NCI-H1930 (cell line): Measurements from ENCODE around the gene ABCA2.

ENCODE experiments used
- DNase-seq, 2 experiments: peaks; one replicate each; lab custom pipeline; 2025; lab: John Stamatoyannopoulos, UW

Gene ABCA2

DNA sequence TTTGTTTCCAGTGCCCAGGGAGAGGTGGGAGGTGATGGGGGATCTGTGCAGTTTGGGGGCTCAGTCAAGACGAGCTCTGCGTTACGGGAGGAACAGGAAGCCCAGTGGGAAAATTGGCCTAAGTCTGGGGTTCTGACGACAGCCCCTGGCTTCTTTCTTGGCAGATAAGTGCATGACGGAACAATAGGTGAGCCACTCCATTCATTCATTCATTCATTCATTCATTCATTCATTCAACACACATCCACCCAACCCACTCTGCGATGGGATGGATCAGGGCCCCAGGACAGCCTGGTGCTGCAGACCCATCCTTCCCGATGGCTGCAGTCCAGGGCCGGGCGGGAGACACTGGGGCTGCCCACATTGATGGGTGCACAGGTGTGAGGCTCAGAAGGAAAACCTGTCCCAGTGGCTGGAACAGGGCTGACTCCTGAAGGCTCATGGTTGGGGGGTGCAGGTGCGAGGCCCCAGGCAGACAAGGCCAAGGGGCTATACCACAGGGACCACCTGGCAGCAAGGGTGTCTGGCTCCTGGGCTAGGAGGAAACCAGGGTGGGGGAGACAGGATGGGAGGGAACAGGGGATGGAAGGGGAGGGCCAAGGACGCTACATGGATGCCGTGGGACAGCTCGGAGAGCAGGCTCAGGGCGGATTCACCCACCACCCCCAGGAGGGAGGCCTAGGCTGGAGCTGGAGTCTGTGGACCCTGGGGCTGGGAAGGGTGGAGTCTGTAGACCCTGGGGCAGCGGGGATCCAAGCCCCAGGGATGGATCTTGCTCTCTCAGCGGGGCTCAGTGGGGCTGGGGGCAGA, 47.2 kb downstream of the ABCA2 start:
- no peak for DNase-seq

DNA sequence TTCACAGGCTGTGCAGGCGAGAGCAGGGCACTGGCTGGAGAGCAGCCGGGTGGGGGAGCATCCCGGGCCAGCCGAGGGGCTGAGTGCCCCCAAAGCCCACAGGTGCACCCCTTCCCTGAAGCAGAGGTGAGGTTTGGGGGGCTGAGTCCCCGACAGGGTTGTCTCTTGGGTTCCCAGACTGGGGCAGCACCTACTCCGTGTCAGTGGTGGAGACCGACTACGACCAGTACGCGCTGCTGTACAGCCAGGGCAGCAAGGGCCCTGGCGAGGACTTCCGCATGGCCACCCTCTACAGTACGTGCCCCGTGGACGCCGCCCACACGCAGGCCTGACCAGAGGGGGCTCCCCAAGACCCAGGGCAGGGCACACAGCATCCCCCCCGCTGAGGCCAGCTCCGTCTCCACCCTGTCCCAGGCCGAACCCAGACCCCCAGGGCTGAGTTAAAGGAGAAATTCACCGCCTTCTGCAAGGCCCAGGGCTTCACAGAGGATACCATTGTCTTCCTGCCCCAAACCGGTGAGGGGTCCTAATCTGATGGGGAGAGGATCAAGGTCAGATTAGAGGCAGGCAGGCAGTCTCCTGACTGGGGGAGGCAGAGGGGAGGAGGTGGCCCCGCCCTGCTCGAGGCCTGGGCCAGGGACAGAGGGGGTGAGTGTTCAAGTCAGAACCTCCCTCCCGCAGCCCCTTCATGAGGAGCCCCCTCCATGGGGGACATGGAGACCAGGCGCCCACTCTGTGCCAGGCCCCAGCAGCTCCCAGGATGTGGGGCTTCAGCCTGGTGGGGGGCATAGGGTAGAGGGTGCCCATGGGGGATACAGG, 48.1 kb downstream of the ABCA2 start:
- DNase-seq, result no peak

DNA sequence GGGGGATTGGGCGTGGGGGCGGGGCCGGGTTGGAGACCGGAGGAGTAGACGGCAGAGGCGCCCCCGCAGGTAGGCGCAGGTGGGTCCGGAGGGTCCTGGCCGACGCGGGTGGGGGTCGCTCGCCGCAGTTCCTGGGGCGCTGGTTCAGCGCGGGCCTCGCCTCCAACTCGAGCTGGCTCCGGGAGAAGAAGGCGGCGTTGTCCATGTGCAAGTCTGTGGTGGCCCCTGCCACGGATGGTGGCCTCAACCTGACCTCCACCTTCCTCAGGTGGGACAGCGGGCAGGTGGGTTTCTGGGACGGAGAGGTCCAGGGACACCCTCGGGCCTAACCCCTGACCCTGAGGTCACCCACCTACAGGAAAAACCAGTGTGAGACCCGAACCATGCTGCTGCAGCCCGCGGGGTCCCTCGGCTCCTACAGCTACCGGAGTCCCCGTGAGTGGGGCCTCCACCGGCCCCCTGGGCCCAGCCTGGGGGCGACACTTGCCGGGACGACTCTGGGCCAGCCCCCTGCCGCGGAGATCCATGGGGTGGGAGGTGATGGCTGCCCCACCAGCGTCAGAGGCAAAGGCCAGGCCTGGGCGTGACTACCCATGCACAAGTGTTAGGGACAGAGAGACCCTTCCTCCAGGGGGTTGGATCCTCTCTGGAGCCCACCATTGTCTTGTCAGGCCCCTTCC, 49.0 kb downstream of the ABCA2 start:
- DNase-seq, result no peak

DNA sequence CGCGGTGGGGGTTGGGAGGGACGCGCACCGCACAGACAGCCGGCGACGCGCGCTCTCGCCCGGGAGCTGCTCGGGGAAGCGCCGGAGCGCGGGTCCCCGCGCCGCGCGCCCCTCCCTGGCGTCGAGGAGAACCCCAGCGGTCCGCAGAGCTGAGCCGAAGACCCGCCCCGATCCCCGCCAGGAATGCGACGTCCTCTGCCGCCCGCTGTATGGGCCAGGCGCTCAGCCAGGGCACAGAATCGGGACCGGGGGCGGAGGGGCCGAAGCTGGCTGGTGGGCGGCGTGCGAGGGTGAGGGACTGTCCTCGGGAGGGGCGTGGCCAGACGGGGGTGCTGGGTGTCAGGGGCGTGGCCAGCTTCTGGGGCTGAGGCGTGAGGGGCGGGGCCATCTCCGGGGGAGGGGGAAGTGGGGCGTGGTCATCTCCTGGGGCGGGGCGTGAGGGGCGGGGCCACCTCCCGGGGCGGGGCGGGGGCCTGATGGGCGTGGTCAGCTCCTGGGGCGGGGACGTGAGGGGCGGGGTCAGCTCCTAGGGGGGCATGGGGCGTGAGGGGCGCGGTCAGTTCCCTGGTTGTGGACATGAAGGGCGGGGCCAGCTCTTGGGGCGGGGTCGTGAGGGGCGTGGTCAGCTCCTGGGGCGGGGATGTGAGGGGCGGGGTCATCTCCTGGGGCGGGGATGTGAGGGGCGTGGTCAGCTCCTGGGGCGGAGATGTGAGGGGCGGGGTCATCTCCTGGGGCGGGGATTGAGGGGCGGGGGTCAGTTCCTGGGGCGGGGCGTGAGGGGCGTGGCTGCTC, 49.8 kb downstream of the ABCA2 start:
- DNase-seq, result peak; percentile 61 to 66

DNA sequence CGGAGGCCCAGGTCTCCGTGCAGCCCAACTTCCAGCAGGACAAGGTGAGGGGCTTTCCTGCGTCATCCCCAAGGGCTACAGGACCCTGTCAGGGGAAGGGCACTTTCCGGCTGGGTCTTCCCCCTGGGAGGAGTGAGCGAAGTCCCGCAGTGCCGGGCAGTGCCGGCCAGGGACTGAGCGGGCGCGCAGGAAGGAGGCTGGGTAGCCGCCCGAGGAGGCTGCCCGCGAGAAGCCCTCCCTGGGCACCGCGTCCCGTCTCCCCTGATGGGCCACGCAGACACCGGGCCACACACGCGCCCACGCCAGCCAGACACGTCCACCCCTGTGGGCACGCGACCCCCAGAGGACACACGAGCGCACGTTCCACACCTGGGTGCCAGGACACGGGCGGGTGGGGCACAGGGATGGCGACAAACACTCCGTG, 50.4 kb downstream of the ABCA2 start:
- no peak for DNase-seq

DNA sequence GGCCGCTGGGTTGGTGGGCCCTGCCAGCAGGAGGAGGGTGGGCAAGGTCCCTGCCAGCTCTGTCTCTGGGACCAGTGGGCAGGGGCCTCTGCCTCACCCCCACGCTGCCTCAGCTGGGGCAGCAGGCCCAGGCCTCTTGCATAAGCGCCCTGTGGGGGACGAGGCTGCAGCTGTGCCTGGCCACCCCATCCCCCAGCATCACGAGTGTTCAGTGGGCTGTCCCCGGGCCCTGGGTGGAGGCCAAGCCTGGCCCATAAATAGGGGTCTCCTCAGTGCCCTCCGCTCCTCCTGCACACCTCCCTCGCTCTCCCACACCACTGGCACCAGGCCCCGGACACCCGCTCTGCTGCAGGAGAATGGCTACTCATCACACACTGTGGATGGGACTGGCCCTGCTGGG, 50.8 kb downstream of the ABCA2 start, which contains the start of gene PTGDS:
PTGDS (plus strand) TSS at position 282 of the 400 bp plus-strand sequence; CDS start at position 357, 75 bp downstream.
- no peak for DNase-seq

DNA sequence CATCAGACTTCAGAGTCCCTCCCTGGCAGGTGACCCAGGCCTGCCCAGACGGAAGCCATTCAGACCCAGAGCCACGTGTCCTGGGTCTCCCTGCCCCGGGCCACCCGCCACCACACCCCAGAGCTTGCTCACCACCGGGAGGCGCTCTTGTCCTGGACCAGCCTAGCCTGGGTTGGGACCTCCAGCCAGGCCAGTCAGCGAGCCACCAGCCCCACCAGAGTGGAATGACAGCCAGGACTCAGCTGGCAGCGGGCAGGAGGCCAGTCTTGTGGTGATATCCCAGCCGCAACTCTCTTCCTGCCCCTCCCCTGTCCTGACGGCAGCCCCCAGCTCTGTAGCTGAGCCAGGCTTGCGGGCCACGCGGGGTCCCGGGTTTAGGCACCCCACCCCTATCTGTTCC, 52.4 kb downstream of the ABCA2 start:
- DNase-seq, result no peak

DNA sequence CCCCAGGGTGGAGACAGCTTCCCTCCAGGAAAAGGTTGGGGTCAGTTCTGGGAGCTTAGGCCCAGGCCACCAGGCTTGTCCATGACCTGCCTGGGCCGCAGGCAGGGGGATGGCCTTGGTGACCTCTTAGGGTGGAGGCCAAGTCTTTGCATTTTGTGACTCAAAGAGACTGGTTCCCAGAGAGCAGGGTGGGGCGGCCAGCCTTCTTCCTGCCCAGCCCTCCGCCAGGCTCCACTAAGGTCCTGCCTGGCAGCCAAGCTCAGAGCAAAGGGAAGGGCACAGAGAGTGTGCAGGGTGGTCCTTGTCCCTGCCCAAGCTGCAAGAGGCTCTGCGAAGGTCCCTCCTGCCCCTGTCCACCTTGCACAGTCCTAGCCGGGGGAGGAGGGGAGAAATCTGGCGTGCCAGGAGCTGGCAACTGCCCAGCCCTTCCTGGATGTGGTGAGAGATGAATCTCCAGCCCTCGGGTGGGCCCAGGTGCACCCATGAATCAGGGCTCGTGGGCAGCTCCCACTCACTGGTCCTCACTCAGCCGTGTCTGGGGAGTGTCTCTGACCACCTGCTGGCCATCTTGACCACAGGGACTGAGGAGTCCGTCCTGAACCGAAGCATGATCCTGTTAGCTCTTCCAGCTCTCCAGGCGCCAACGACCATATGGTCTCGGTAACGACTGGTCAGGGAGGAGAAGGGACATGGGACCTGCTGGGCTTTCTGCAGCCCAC, 53.1 kb downstream of the ABCA2 start:
- DNase-seq, result no peak

DNA sequence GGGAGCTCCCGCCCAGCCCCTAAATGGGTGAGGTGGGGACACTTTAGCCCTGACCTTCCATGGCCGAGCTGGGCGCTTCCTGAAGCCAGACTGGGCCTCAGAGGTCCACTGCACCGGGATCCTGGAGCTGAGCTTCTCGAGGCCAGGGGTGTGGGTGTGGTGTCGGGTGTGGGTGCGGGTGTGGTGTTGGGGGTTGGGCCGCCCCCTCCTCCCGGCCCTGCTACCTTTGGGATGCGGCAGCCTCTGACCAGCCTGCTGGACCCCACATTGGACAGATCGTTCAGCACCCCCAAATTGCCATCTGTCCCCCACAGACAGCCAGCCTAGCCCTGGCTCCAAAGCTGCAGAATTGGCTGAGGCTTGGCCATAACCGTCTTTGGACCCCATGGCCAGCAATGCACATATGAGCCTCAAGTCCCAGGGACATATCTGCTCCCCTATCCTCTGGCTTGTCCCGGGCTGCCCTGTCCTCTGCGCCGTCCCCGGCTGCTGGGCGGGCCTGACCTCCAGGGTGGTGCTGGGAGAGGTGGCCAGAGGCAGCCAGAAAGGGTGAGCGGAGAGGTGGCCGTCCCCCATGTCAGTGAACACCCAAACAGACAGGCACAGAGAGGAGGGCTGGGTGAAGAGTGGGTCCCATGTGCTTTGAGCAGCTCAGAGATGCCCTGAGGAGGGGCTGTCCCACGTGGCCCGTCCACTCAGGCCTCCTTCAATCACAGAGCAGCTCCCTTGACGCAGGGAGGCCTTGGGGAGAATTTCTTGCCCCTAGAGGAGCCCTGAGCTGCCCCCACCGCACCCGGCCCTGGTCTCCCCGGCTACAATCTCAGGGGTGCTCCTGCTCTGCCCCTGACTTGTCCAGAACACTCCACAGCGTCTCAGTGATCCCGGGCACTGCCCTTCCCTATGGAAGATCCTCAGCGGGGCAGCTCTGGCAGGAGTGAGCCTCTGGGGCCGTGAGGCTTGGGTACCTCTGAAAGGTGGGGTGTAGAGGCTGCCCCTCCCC, 54.1 kb downstream of the ABCA2 start:
- no peak for DNase-seq

DNA sequence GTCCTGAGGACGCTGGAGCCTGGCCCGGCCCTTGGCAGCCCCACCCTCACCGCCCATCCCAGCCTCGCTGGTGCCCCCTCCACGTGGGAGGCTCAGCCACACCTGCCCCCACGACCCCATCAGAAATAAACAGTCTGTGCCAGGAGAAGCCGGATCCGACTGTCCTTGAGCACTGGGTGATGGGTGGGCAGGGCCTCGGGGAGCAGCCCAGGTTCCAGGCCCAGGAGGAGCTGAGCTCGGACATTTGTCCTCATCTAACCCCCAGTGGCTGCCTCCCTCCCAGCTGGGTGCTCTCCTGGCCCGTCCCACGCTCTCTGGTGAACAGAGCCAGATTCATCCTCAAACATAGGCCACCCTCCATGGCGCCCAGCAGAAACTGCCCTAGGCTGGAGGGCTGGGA, 55.3 kb downstream of the ABCA2 start:
- DNase-seq, result no peak

DNA sequence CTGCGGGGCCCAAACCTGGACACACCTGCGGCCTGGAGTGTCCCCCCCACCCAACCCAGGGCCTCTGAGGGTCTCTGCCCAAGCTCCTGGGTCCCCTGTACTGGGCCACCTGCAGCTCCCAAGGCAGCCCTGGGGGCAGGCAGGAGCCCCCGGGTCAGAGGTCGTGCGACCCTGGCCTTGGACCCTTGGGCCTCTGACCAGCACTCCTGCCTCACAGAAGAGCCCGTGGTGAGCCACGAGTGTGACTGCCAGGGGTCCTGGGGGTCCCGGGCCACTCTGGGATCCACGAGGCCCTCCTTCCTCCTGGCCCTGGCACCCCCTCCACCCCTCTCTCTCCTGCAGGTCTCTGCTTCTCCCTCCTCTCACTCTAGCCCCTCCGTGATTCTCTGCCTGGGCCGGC, 55.7 kb downstream of the ABCA2 start:
- DNase-seq, result no peak

DNA sequence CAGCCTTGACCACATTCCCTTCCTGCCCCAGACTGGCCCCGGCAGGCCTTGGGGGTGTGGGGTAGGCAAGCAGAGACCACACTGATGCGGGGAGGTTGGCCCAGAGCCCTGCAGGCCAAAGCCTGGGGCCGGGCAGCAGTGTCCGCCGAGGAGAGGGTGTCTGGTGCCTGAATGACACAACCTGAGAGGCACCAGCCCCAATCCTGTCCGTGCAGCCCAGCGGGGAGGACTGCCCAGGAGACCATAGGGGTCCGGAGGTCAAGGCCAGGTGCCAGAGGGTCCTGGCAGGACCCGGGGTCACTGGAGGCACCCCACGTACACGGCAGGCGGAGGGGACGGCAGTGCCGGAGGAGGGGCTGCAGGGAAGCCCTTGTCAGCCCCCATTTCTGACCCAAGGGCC, 56.3 kb downstream of the ABCA2 start:
- no peak for DNase-seq

DNA sequence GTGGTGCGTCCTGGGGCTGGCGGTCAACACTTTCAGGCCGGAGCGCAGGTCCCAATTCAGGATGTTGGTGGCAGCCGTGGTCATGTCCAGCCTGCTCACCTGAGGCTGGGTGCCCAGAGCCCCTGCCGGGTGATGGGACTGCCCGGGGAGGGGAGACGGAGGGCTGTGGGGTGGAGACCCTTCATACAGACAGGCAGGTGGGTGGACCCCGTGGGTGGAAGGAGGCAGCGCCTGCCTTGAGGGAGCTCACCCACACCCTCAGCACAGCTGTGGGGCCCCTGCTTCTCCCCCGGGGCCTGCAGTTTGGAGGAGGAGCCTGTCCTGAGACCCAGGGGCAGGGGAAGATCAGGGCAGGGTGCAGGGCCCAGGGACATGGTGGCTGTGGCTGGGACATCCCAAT, 57.7 kb downstream of the ABCA2 start:
- DNase-seq, result no peak

DNA sequence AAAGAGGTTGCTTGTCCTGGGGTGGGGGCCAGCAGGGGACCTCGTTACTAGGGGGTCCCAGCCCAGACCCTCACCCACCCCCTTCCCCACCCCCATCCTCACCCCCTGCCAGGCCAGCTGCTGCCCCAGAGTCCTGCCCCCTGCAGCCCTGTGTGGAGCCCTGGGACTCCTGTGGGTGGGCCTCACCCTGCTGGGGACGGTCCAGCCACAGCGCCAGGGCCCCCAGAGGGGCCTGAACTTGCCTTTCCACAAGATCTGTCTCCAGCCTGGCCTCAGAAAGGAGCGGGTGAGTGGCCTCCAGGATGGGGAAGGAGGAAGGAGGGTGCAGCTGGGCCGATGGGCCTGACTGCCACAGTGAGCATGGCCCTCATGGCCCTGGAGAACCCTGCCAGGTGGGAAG, 58.3 kb downstream of the ABCA2 start:
- no peak for DNase-seq

DNA sequence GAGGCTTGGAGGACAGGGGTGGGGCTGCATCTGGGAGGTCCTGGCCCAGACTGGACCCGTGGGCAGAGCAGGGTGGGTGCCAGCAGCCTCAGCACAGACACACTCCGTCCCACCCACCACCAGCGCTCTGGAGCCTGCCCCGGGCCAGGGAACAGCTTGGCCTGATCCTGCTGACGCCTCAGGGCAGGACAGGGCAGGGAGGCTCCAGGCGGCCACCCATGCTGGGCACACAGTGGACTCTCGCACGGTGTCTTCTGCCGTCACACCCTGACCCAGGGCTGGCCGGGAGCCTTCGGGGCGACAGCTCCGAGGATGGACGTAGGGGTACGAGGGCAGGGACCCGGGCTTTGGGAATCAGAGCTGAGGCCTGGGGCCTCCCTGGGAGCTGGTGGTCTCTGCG, 58.9 kb downstream of the ABCA2 start:
- no peak for DNase-seq

DNA sequence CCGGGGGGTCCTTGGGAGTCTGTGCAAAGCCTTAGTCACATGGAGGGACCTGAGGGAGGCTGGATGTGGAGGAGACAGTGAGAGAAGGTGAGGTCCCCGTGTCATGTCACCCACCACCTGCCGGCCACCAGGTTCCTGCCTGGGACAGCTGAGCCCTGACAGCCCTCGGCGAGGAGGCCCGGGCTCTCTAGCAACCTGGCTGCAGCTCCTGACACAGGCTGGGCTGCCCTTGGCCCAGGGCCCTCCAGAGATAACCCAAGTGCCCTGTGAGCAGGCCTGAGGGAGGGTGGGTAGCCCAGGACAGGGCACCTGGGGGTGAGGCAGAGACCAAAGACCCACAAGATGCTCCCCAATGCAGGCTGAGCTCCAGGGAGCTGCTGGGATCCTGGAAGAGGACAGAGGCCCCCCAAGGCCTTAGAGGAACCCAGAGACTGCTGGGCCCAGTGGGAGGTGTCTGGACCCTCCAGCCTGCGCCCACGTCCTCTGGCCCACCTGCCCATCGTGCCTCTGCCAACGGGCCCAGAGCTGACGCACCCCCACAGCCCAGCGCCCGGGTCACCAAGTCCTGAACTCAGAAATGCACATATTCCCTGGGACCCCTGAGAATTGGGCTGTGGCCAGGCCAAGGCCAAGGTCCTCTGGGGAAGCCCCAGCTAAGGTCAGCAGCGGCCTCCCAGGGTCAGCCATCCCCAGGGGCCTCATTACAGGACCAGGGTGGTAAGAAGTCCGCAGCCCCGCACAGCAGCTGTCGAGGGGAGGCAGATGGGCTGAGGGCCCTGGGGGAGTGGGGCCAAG, 59.5 kb downstream of the ABCA2 start:
- no peak for DNase-seq

DNA sequence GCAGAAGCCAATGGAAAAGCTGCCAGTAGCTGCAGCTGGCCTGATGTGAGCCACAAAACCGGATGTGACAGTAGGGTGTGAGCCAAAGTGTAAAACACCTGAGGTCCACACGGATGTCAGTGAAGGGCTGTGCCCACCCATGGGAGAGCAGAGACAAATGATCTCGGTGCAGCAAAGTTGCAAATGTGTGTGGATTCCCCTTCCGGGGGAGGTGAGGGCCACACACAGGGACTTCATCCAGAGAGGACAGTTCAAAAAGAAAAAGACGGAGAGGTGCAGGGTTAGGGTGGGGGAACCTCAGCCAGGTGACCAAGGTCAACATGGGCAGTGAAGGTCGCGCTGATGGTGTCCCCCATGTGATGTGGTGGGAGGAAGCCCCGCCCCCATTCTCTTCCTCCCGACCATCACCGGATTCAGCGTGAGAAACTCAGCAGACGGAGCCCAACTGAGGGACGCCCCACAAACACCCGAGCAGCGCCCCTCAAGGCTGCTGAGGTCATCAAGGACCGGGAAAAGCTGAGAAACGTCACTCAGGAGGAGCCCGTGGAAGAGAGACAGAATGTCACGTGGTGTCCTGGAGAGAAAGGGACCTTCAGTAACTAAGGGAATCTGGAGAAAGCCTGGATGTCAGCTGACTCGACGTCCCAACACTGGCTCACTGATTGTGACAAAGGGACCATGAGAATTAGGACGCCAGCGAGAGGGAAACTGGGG, 62.1 kb downstream of the ABCA2 start:
- DNase-seq, result no peak

DNA sequence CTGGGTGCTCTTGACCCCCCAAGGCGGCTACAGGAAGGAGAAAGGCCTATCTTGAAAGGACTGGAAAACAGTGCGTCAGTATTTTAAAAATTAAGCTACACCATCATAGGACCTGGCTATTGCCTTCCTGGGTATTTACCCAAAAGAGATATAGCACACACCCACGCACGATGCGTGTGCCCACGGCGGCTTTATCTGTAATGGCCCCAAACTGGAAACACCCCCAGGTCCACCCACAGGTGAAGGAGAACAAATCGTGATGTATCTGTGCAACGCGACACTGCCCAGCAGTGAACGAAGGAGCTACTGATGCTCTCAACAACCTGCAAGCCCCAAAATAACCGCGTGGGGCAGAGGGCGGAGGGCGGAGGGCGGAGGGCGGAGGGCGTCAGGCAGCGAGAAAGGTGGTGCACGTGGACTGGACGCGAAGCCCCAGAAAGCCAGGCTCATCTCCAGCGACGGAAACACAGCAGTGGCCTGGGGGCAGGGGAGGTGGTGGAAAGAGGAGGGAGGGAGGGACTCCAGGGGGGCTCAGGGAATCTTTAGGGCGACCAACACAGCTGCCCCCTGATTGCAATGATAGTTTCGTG, 63.1 kb downstream of the ABCA2 start:
- DNase-seq, result no peak
